GM10248 (cell line): ENCODE measurements around the gene RAP1GAP.

ENCODE experiments used
- CTCF ChIA-PET: fragments of 300-600 bp; sonication (Branson Sonifier 250); formaldehyde crosslinking; extraction: SDS; loops from one replicate; lab custom pipeline; 2021; ENCODE audit warnings: antibody characterized with exemption; lab: Yijun Ruan, JAX
- POLR2A ChIA-PET: fragments of 350-650 bp; sonication (Branson Sonifier 250); formaldehyde crosslinking; extraction: SDS; loops from one replicate; lab custom pipeline; 2020; ENCODE audit warnings: antibody characterized with exemption; lab: Yijun Ruan, JAX
- DNase-seq: peaks from one replicate; pipeline ENCODE4 v3.0.0; 2012; ENCODE audit errors: extremely low spot score
- CTCF ChIP-seq: IDR thresholded peaks from 2 replicates; pipeline ENCODE4 v1.5.1; 2012; ENCODE audit warnings: mild to moderate bottlenecking, low read depth; ENCODE audit errors: extremely low read depth, missing control alignments, control extremely low read depth

RAP1GAP gene

DNA sequence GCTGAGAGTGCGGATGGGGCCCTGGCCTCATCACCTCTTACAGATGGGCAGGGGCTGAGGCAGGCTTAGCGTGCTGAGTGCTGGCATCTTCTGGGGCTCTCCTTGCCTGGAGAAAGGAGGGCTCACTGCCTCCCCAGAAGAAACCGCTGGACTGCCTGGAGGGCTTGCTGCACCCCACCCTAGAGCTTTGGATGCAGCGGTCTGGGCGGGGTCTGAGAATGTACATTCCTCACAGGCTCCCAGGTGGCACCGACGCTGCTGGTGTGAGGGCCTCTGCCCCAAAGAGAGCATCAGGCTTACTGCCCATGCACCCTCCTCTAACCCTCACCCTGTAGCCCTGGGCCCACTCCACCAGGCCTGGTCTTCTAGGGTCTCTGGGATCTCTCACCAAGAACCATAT, 51.1 kb downstream of the RAP1GAP start:
- POLR2A ChIA-PET: no interaction called here
- no peak for DNase-seq
- no peak for TF ChIP-seq CTCF
- CTCF ChIA-PET: interaction anchor here (1.6 kb wide), 1 partner anchor 9 kb away, joined by 4 read pairs; no protein-coding TSS in a partner anchor

DNA sequence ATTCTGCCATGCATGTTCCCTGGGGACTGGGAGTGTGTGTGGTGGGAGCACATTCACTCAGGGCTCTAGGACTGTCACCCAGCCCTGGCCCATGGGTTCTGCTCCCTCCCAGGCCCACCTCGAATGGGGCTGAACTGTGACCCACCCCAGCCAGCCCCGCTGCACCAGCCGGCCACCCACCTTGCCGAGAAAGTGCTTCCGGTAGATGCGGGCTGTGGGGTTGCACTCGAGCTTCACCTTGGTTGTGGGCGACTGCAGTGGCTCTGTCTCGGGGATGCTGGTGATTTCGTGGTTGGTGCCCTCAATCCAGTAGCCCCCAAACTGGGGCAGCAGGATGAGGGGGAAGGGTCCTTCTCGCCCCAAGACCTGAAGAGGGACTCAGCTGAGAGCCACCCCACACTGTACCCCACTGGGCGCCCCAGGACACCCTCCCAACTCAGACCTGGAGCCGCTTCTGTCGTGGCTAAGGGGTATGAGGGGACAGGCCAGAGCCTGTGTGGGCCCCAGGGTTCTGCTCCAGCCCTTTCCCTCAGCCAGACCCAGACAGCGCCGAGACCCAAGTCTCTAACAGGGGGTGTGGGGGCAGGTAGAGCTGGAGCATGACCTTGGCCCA, 51.9 kb downstream of the RAP1GAP start:
- TF ChIP-seq CTCF: no peak
- POLR2A ChIA-PET: no interaction called here
- CTCF ChIA-PET: interaction anchor here (2.0 kb wide), 1 partner anchor 8 kb away, joined by 4 read pairs; no protein-coding TSS in a partner anchor

DNA sequence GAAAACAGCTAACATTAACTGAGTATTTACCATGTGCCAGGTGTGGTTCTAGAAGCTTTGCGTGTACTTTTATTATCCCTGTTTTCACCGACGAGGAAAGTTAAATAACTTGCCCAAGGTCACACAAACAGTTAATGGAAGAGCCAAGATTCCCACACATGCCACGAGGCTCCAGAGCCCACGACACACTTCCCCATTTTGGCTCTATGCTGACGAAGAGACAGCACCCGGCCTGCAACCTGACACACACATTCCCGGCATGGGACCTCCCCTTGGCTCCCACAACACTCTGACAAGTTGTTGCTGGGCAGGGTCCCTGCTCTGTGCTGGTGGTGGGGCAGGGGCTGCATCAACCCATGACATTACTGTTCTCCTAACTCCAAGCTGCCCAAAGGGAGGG, 52.8 kb downstream of the RAP1GAP start:
- CTCF ChIA-PET: interaction anchor here (2.0 kb wide), 1 partner anchor 9 kb away, joined by 4 read pairs; no protein-coding TSS in a partner anchor
- no peak for DNase-seq
- no peak for TF ChIP-seq CTCF
- POLR2A ChIA-PET: no interaction called here

More for the DNA sequence above, 51.9 kb downstream of the RAP1GAP start:
- no peak for DNase-seq

DNA sequence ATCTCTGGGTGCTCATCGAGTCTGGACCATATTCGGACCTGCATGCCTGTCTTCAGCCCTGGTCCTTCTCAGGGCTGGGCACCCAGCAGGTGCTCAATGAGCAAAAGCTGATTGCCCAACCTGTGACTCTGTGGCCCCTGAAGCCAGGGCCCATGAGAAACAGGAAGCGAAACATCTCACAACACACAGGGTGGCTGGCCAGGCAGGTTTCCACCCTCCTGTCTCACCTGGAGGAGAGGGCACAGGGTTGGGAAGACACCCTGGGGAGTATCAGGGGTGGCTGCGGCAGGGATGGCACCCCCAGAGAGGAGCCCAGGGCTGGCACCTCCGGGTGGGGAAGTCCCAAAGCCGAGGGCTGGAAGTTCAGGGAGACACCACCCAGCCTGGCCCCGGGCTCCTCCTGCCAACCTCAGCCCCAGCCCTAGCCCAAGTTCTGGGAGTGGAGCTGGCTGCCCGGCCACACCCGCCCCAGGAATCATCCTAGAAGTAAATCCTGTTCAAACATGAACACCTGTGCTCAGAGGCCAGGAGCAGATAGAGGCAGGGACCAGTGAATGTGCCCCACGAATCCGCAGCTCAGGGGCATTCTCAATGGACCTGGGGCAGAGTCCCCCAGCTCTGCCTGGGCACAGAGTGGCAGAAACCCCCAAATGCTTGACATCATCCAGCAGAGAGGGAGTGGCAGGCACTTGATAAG, 54.6 kb downstream of the RAP1GAP start:
- CTCF ChIA-PET: no interaction called here
- POLR2A ChIA-PET: no interaction called here
- DNase-seq: no peak
- TF ChIP-seq CTCF: no peak

- DNase-seq: no peak
- ChIA-PET POLR2A (no interaction called here), CTCF (no interaction called here)
- no peak for TF ChIP-seq CTCF
These were observed 55.9 kb downstream of the RAP1GAP start for GRCh38 chr1:21613072-21613867.

DNA sequence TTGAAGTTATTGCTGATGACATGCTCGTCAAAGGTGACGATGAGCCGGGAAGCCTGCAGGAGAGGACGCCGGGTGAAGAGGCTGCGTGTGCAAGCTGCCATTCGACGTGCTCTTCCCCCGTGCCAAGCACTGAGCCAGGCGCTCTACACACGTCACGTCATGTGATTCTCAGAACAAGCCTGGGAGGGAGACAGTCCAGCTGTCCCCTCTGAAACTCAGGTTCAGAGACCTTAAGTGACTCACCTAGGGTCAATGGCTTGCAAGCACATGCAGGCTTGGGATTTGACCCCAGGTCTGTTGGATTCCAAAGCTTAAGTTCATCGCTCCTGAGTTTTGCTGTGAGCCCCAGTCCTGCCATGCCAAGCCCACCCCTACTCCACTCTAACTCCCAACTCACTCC, 57.1 kb downstream of the RAP1GAP start:
- no peak for DNase-seq
- TF ChIP-seq CTCF: no peak
- CTCF ChIA-PET: no interaction called here
- POLR2A ChIA-PET: no interaction called here
